Right atrium auricular region (tissue), 2 donors: Measurements from ENCODE around the gene G3BP2. TPM values are rescaled to one million over a fixed set of nuclear protein-coding genes. Genes with fewer than 3 reads are reported as not detected.

ENCODE experiments used
- DNase-seq: peaks from one replicate; pipeline ENCODE4 v3.0.0-alpha.2; 2019; ENCODE audit warnings: low spot score
- H3K27ac ChIP-seq, 2 donors: fragments of 200-600 bp; sonication (generic); 1 replicate in 1 of 2; 2 replicates in 1 of 2; pipeline ENCODE4 v1.5.1; 2016 to 2019
- H3K27me3 ChIP-seq, 2 donors: fragments of 200-600 bp; sonication (generic); one replicate each; pipeline versions ENCODE4 v1.5.1 to v1.6.0; 2017 to 2019
- H3K36me3 ChIP-seq: fragments of 200-600 bp; sonication (generic); one replicate; pipeline ENCODE4 v1.5.1; 2016
- H3K4me1 ChIP-seq, 2 donors: fragments of 200-600 bp; sonication (generic); one replicate each; pipeline versions ENCODE4 v1.5.1 to v1.6.0; 2017 to 2019
- H3K4me3 ChIP-seq, 2 donors: fragments of 200-600 bp; sonication (generic); 1 replicate in 1 of 2; 2 replicates in 1 of 2; pipeline ENCODE4 v1.5.1; 2017 to 2019; ENCODE audit warnings: mild to moderate bottlenecking in 1 of 2, moderate library complexity in 1 of 2
- H3K9me3 ChIP-seq, 2 donors: fragments of 200-600 bp; sonication (generic); one replicate each; pipeline ENCODE4 v1.5.1; 2019
- total RNA-seq, 2 donors: library from RNA; depleted of rRNA; stranded (reverse); fragments of >200 nt; gene quantifications; one replicate each; pipeline ENCODE4 v1.1.0, GENCODE V29; 2016
- TF ChIP-seq, protein P1 (sequence below), 2 donors: fragments of 200-600 bp; sonication (generic); IDR thresholded peaks; one replicate each; pipeline ENCODE4 v1.5.1; 2019; ENCODE audit warnings: antibody characterized with exemption in 2 of 2

G3BP2 gene
- total RNA-seq, 2 donors from 2014 or later: 59.5 to 65.4 TPM

DNA sequence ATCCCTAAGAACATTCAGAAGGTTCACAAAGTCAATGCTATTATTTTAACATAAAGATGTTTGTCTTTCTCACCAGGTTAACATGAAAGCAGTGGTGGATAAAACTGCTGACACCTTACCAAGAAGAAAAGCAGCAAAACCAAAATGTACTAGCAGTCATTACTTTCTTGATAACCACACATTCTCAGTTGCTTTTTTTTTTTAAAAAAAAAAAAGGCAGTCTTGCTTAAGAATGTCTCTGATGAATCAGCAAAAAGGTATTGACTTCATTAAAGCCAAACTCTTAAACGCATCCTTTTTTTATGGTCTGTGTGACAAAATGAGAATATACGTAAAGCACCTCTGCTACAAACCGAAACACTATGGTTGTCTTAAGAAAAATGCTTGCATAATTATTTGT is 74.8 kb downstream of the G3BP2 start:
- H3K36me3 ChIP-seq: no peaks in the 10 kb centered on the region
- no peak overlapping the region for H3K27ac ChIP-seq
- DNase-seq: no peak
- TF ChIP-seq, protein P1, sequence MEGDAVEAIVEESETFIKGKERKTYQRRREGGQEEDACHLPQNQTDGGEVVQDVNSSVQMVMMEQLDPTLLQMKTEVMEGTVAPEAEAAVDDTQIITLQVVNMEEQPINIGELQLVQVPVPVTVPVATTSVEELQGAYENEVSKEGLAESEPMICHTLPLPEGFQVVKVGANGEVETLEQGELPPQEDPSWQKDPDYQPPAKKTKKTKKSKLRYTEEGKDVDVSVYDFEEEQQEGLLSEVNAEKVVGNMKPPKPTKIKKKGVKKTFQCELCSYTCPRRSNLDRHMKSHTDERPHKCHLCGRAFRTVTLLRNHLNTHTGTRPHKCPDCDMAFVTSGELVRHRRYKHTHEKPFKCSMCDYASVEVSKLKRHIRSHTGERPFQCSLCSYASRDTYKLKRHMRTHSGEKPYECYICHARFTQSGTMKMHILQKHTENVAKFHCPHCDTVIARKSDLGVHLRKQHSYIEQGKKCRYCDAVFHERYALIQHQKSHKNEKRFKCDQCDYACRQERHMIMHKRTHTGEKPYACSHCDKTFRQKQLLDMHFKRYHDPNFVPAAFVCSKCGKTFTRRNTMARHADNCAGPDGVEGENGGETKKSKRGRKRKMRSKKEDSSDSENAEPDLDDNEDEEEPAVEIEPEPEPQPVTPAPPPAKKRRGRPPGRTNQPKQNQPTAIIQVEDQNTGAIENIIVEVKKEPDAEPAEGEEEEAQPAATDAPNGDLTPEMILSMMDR (IDR thresholded peaks at IDR 0.05): no peak
- H3K27me3 ChIP-seq: no peaks in the 10 kb centered on the region
- H3K4me3 ChIP-seq: no peak overlapping the region
- no peaks in the 10 kb centered on the region for H3K9me3 ChIP-seq
- no peaks in the 10 kb centered on the region for H3K4me1 ChIP-seq

DNA sequence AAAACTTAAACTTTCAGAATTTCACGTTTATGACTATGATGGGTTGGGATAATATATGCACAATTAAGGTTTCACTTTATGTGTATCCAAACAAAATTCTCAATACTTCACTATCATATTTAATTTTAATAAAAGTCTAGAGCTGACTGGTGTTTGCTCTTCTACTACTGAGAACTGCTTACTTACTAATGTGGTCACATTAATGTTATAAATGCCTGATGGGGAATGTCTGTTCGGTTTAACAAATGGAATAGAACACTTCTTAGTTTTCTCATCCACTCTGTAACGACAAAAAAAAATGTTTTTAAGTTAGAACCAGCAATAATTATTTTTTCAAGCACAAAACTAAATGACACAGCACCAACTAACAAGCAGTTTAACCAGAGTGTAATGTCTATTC is 77.2 kb downstream of the G3BP2 start:
- no peak for DNase-seq
- H3K9me3 ChIP-seq: no peaks in the 10 kb centered on the region
- H3K27ac ChIP-seq: no peak overlapping the region
- no peak overlapping the region for H3K4me3 ChIP-seq
- H3K27me3 ChIP-seq: no peaks in the 10 kb centered on the region
- H3K36me3 ChIP-seq: no peaks in the 10 kb centered on the region
- TF ChIP-seq, protein P1 (IDR thresholded peaks at IDR 0.05): no peak
- H3K4me1 ChIP-seq: no peaks in the 10 kb centered on the region

DNA sequence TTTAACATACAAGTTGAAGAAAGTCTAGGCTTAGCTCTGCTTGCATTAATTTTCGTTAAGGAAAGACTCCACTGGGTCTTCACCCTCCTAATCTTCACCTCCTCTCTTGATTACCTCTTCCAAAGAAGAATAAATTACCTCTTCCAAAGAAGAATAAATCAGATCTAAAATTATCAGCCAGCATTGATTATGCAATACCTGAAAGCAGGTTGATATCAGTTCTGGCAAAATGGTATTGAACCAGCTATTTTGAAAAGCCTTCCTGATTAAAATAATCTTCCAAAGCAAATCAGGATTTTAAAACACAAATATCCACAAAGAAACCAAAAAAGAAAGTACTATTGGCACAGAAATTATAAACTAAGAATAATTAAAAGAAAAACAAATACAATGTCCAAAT is 79.8 kb downstream of the G3BP2 start:
- Histone ChIP-seq H3K36me3 (no peaks in the 10 kb centered on the region), H3K27me3 (no peaks in the 10 kb centered on the region), H3K4me3 (no peak overlapping the region), H3K9me3 (no peaks in the 10 kb centered on the region), H3K4me1 (no peaks in the 10 kb centered on the region), H3K27ac (no peak overlapping the region)
- DNase-seq: no peak
- TF ChIP-seq, protein P1 (IDR thresholded peaks at IDR 0.05): no peak

Other genes starting within 250 kb of the G3BP2 start
- gene RCHY1, start 159.0 kb downstream of the G3BP2 start, total RNA-seq: 10 to 100 TPM; 28.6 to 36.3 TPM
- 10 to 100 TPM; 10.1 to 13.8 TPM for gene THAP6, start 158.9 kb downstream of the G3BP2 start, total RNA-seq
- not detected for gene ODAPH, start 117.3 kb downstream of the G3BP2 start, total RNA-seq
- 1 to 10 TPM in 1 of 2 donors, under 1 TPM in 1; 0.51 to 1.2 TPM for gene CDKL2, start 42.9 kb downstream of the G3BP2 start, total RNA-seq
- gene USO1, start 51.2 kb upstream of the G3BP2 start, total RNA-seq: 10 to 100 TPM; 76.4 to 87.2 TPM
- gene PPEF2, start 229.0 kb upstream of the G3BP2 start, total RNA-seq: not detected